H1 (cell line): ENCODE measurements around the gene MLKL.

Experiments
- POLR2A ChIP-seq, 2 experiments: IDR thresholded peaks; 1 replicate in 1 of 2; 2 replicates in 1 of 2; pipeline ENCODE4 v1.6.1; 2011; ENCODE audit warnings: low read depth in 2 of 2, low read length in 2 of 2, mild to moderate bottlenecking in 2 of 2; ENCODE audit errors: control extremely low read depth in 1 of 2
- TF ChIP-seq, protein P1 (sequence below), 3 experiments: IDR thresholded peaks; 1 replicate in 2 of 3; 2 replicates in 1 of 3; pipeline versions ENCODE4 v1.5.1 to v1.6.1; 2011; ENCODE audit warnings: low read length in 3 of 3, mild to moderate bottlenecking in 3 of 3, inconsistent platforms in 2 of 3, low read depth in 1 of 3, moderate library complexity in 1 of 3; ENCODE audit not compliant: insufficient read depth in 1 of 3; ENCODE audit errors: control extremely low read depth in 1 of 3

DNA sequence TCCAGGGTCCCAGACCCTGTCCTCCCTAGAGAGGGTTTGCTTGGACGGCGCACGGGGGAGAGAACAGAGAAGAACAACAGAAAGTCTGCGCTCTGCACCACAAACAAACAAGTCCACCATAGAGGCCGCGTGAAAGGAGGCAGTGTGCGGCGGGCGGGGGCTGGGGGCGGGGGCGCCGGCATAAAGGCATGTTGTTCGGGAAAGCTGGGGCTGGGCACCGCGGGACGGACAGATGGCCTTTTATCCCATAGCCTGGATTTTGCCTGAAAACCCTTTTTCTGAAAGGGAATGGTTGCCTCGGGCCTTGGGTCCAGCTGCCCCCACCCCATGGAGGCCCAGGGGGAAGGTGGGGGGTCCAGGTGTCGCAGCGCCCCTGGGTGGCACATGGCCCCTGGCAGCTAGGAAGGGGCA, 48.0 kb upstream of the MLKL start:
- TF ChIP-seq, protein P1, sequence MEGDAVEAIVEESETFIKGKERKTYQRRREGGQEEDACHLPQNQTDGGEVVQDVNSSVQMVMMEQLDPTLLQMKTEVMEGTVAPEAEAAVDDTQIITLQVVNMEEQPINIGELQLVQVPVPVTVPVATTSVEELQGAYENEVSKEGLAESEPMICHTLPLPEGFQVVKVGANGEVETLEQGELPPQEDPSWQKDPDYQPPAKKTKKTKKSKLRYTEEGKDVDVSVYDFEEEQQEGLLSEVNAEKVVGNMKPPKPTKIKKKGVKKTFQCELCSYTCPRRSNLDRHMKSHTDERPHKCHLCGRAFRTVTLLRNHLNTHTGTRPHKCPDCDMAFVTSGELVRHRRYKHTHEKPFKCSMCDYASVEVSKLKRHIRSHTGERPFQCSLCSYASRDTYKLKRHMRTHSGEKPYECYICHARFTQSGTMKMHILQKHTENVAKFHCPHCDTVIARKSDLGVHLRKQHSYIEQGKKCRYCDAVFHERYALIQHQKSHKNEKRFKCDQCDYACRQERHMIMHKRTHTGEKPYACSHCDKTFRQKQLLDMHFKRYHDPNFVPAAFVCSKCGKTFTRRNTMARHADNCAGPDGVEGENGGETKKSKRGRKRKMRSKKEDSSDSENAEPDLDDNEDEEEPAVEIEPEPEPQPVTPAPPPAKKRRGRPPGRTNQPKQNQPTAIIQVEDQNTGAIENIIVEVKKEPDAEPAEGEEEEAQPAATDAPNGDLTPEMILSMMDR (IDR thresholded peaks at IDR 0.05; ENCODE audit: control extremely low read depth in 1 of 3, insufficient read depth in 1 of 3, low read depth in 1 of 3, low read length in 3 of 3) = no peak
- TF ChIP-seq POLR2A (IDR thresholded peaks at IDR 0.05; ENCODE audit: control extremely low read depth in 1 of 2, low read depth in 2 of 2, low read length in 2 of 2) = no peak
